WERI-Rb-1 (cell line): ENCODE results near the gene SYT14.
A peak's percentile ranks its signal among the peaks of the same experiment; 100 is the strongest.
"Not testable (repeated sequence)": the region's sequence is repeated elsewhere in the genome, so short reads cannot be mapped to it uniquely, and the experiment has no call there.

ENCODE experiments used
- DNase-seq: peaks from one replicate; pipeline ENCODE4 v3.0.0-alpha.2; 2020
- H3K27ac ChIP-seq: fragments of 250-450 bp; sonication (Bioruptor Pico); 2 replicates; pipeline ENCODE4 v1.5.1; 2020; ENCODE audit warnings: mild to moderate bottlenecking, moderate library complexity
- H3K27me3 ChIP-seq: fragments of 250-450 bp; sonication (Bioruptor Pico); 2 replicates; pipeline ENCODE4 v1.5.1; 2021; ENCODE audit warnings: mild to moderate bottlenecking, low read depth, moderate library complexity; ENCODE audit not compliant: insufficient read depth, severe bottlenecking
- H3K36me3 ChIP-seq: fragments of 250-450 bp; sonication (Bioruptor Pico); 2 replicates; pipeline ENCODE4 v1.5.1; 2020; ENCODE audit warnings: mild to moderate bottlenecking, moderate library complexity
- H3K4me3 ChIP-seq: 2 replicates; pipeline ENCODE4 v1.5.1; 2011; ENCODE audit warnings: low read depth, mild to moderate bottlenecking, control low read depth, low read length
- H3K9me3 ChIP-seq: fragments of 250-450 bp; sonication (Bioruptor Pico); 2 replicates; pipeline ENCODE4 v1.5.1; 2021; ENCODE audit warnings: mild to moderate bottlenecking, moderate library complexity; ENCODE audit not compliant: severe bottlenecking
- TF ChIP-seq, protein P1 (sequence below): IDR thresholded peaks from 2 replicates; pipeline ENCODE4 v1.5.1; 2011; ENCODE audit warnings: low read depth, mild to moderate bottlenecking, control low read depth, inconsistent platforms, low read length

The SYT14 gene

DNA sequence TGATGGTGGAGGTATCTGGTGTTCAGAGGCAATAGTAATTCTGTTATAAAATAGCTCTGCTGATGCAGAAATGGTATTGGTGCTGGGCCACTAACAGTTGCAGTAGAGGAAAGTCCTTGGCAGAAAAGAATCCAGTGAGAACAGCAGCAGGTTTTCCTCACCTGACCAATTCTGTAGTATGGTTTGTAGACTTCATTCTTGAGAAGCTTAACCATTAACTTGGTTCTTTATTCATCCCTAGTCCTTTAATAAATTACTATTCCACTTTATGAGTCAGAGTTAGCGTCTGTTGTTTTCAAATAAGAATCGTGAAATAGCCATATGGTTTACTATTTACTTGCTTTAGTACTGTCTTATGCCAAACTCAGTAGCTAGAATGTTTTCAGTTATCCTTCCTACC is 166.1 kb downstream of the SYT14 start:
- DNase-seq = no peak
- H3K27ac ChIP-seq = no peak overlapping the region

DNA sequence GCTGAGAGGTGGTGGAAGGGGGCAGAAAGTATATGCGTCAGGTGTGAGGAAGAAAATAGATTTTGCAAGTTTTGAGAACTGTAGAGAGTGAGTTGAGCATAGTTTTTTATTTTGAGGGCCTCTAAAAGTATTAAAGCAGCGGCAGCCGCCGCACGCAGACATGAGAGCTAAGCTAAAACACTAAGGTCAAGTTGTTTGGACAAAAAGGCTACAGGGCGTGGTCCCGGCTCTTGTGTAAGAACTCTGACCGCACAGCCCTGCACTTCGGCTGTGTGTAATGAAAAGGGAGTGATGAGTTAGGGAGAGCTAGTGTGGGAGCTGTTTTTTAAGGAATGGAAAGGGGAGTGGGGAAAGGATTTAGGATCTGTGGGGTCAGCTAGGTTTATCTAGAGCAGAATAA is 174.9 kb downstream of the SYT14 start:
- not testable (repeated sequence) for DNase-seq, H3K4me3 ChIP-seq, H3K27ac ChIP-seq, H3K27me3 ChIP-seq, H3K36me3 ChIP-seq, H3K9me3 ChIP-seq

More for the DNA sequence above, 166.1 kb downstream of the SYT14 start:
- H3K9me3 ChIP-seq = no peaks in the 10 kb centered on the region
- H3K4me3 ChIP-seq = no peak overlapping the region
- H3K36me3 ChIP-seq = no peaks in the 10 kb centered on the region
- H3K27me3 ChIP-seq = no peaks in the 10 kb centered on the region
- TF ChIP-seq, protein P1, sequence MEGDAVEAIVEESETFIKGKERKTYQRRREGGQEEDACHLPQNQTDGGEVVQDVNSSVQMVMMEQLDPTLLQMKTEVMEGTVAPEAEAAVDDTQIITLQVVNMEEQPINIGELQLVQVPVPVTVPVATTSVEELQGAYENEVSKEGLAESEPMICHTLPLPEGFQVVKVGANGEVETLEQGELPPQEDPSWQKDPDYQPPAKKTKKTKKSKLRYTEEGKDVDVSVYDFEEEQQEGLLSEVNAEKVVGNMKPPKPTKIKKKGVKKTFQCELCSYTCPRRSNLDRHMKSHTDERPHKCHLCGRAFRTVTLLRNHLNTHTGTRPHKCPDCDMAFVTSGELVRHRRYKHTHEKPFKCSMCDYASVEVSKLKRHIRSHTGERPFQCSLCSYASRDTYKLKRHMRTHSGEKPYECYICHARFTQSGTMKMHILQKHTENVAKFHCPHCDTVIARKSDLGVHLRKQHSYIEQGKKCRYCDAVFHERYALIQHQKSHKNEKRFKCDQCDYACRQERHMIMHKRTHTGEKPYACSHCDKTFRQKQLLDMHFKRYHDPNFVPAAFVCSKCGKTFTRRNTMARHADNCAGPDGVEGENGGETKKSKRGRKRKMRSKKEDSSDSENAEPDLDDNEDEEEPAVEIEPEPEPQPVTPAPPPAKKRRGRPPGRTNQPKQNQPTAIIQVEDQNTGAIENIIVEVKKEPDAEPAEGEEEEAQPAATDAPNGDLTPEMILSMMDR = no peak

DNA sequence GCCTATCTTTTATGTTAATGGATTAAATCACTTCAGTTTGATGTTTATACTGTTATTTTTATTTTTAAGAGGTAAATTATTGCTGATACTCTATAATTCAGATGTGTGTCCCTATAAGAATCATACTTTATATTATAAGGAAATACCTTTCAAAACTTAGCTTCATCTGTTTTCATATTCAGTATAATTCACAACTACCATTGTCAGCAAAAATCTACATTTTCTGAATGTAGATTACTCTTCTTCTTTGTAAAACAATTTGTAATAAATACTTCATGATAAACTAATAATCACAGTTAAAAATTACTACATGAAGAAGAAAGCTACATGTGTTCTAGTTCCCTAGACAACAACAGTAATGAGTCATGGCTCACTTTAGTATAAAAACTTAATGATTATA is 179.2 kb downstream of the SYT14 start:
- no peaks in the 10 kb centered on the region for H3K36me3 ChIP-seq
- no peaks in the 10 kb centered on the region for H3K27me3 ChIP-seq
- no peaks in the 10 kb centered on the region for H3K9me3 ChIP-seq
- no peak for DNase-seq
- TF ChIP-seq, protein P1 = no peak
- H3K27ac ChIP-seq = no peak overlapping the region
- H3K4me3 ChIP-seq = no peak overlapping the region

DNA sequence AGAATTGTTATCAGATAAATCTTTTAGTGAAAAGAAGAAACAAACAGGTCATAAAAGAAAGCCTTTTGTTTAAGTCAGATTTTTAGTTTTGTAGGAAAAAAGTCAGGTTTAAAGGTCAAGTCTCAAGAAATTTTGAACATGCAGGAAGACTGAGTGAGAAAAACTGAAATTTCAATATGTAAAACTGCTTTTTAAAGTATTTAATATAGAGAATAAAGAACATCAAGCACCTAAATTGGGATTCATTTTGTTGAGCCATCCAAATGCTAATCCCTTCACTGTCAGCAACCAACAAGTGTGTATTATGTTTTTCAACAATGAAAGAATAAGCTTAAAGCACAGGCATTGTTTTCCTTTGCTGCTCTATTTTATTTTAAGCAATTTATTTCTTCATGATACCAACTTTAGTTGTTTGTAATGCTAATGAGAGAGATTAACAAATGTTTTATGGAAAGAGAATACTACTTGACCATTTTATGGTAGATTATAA is 179.7 kb downstream of the SYT14 start:
- H3K27me3 ChIP-seq = no peaks in the 10 kb centered on the region
- H3K4me3 ChIP-seq = no peak overlapping the region
- no peaks in the 10 kb centered on the region for H3K9me3 ChIP-seq
- no peaks in the 10 kb centered on the region for H3K36me3 ChIP-seq
- DNase-seq = no peak
- H3K27ac ChIP-seq = no peak overlapping the region
- TF ChIP-seq, protein P1 = no peak

DNA sequence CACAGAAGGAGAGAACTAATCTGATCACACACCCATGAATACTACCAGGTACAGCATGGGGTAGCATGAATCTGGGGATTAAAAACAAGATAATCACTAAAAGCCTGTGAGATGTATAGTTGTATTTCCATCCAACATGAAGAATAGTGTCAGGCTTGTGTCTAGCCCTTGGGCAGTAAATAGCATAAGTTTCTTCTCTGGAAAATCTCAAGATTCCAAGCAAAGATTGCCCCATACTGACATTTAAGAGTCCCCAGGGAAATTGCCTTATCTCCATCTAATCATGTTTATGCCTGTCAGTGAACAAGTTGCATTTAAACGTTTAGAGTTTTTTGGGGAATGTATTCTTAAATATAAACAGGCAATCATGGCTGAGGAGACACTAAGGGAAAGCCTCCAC is 185.4 kb downstream of the SYT14 start:
- TF ChIP-seq, protein P1 = no peak
- Histone ChIP-seq H3K27ac (peak overlapping the region; percentile 78), H3K9me3 (no peaks in the 10 kb centered on the region), H3K27me3 (no peaks in the 10 kb centered on the region), H3K36me3 (no peaks in the 10 kb centered on the region), H3K4me3 (no peak overlapping the region)
- peak; percentile 25 for DNase-seq

DNA sequence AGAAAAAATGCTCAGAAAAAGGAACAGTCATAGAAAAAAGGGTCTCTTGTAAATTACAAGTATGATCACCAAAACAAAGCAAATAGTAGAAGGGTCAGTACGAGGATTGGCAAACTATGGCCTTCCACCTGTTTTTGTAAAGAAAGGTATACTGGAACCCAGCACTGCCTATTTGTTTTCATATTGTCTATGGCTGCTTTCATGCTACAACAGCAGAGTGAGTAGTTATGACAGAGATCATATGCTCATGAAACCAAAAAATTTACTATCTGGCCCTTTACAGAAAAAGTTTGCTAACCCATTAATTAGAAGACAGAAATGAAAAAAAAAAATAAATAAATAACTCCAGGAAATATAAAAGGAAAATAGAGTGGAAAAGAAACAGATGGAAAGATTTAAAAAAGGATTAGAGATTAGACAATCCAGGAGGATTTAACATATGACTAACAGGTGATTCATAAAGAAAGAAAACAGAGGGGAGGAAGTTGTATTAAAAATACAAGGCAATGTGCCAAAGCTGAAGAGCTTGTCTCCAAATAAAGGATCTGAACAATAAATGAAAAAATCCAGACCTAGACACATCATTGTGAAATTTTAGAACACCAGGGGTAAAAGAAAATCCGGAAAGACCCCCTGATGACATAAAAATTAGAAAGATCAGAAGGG is 186.0 kb downstream of the SYT14 start:
- Histone ChIP-seq H3K4me3 (no peak overlapping the region), H3K36me3 (no peaks in the 10 kb centered on the region), H3K27me3 (no peaks in the 10 kb centered on the region), H3K27ac (peak overlapping the region; percentile 78), H3K9me3 (no peaks in the 10 kb centered on the region)
- TF ChIP-seq, protein P1 = no peak
- DNase-seq = no peak
